ENCODE measurements around the gene MAGEA2B. TPM values are rescaled to one million over a fixed set of nuclear protein-coding genes. Genes with fewer than 3 reads are reported as not detected.
"Not testable (repeated sequence)": the region's sequence is repeated elsewhere in the genome, so short reads cannot be mapped to it uniquely, and the experiment has no call there.

MAGEA2B gene
- polyA plus RNA-seq (ENCODE audit: insufficient read length in 12 of 12), result not detected
- long read RNA-seq, donor 1, result 0 reads
- long read RNA-seq, donor 2, result 0 reads
- long read RNA-seq, donor 3, result 0 reads
- long read RNA-seq, donor 4, result 0 reads
- long read RNA-seq, donor 5, result 0 reads
- long read RNA-seq, donor 6, result 0 reads
- long read RNA-seq, donor 7, result 0 reads
- long read RNA-seq, donor 8, result 0 reads
- long read RNA-seq, donor 9, result 0 reads
- long read RNA-seq, donor 10, result 0 reads
- long read RNA-seq, donor 11, result 0 reads

GRCh38 chrX:152713815-152714787 is at the start of gene MAGEA2B:
Gene MAGEA2B, plus strand, starts transcription at chrX:152714628. Its CDS starts 2,479 bp downstream, at chrX:152717107.
- DNase-seq, result not testable (repeated sequence)

- no peak for DNase-seq
These were observed 40.3 kb upstream of the MAGEA2B start for GRCh38 chrX:152674135-152674534.

- DNase-seq, result not testable (repeated sequence)
These were observed 39.8 kb upstream of the MAGEA2B start for GRCh38 chrX:152674652-152675051.

- not testable (repeated sequence) for DNase-seq
These were observed 33.4 kb upstream of the MAGEA2B start for GRCh38 chrX:152681012-152681411.

GRCh38 chrX:152697952-152698931 is 16.2 kb upstream of the MAGEA2B start, which contains the start of gene MAGEA3:
Gene MAGEA3, plus strand, starts transcription at chrX:152698794. Its CDS starts 2,039 bp downstream, at chrX:152700833.
- DNase-seq, result not testable (repeated sequence)

GRCh38 chrX:152700390-152700789 is 14.0 kb upstream of the MAGEA2B start:
- not testable (repeated sequence) for DNase-seq

- not testable (repeated sequence) for DNase-seq
These were observed 7.9 kb upstream of the MAGEA2B start for GRCh38 chrX:152706500-152706899.

GRCh38 chrX:152709173-152709572 is 5.3 kb upstream of the MAGEA2B start, which contains the start of gene CSAG2:
Gene CSAG2, minus strand, starts transcription at chrX:152709273. Its CDS starts 161 bp downstream, at chrX:152709112.
- DNase-seq, result not testable (repeated sequence)

- DNase-seq, result not testable (repeated sequence)
These were observed 1.2 kb upstream of the MAGEA2B start for GRCh38 chrX:152713195-152713594.

GRCh38 chrX:152725409-152725808 is 11.0 kb downstream of the MAGEA2B start:
- DNase-seq, result no peak

GRCh38 chrX:152733261-152733975 is 19.0 kb downstream of the MAGEA2B start, which contains the start of the genes CSAG1 and MAGEA12:
Gene CSAG1, minus strand, starts transcription at chrX:152733721. Its CDS starts 1,261 bp downstream, at chrX:152732460.
Gene MAGEA12, plus strand, starts transcription at chrX:152733757. Its CDS starts 2,405 bp downstream, at chrX:152736162.
- DNase-seq, result no peak

GRCh38 chrX:152734143-152734858 is 19.9 kb downstream of the MAGEA2B start:
- DNase-seq, result not testable (repeated sequence)

GRCh38 chrX:152735101-152735500 is 20.7 kb downstream of the MAGEA2B start:
- no peak for DNase-seq

- no peak for DNase-seq
These were observed 21.6 kb downstream of the MAGEA2B start for GRCh38 chrX:152735860-152736511.

- not testable (repeated sequence) for DNase-seq
These were observed 22.1 kb downstream of the MAGEA2B start for GRCh38 chrX:152736528-152736927.

GRCh38 chrX:152738560-152738959 is 24.1 kb downstream of the MAGEA2B start:
- DNase-seq, result no peak

GRCh38 chrX:152753686-152754650 is 39.5 kb downstream of the MAGEA2B start, which contains the start of gene MAGEA2:
Gene MAGEA2, minus strand, starts transcription at chrX:152753842. Its CDS starts 2,479 bp downstream, at chrX:152751363.
- DNase-seq, result not testable (repeated sequence)
